GM18868 (cell line): ENCODE results near the gene C1orf210.

Experiments used
- ATAC-seq: cut with Tn5 transposase; IDR thresholded peaks from one replicate; pipeline ENCODE4 v1.9.1; 2021; ENCODE audit warnings: mild to moderate bottlenecking, moderate library complexity; ENCODE audit not compliant: unreplicated experiment

C1orf210 gene

GRCh38 chr1:43285269-43285990, at the start of gene C1orf210:
C1orf210 (minus strand) TSS chr1:43285581; CDS start chr1:43283270, 2,311 bp downstream.
- ATAC-seq = no peak

GRCh38 chr1:43334453-43335205, 49.2 kb upstream of the C1orf210 start:
- ATAC-seq = no peak

GRCh38 chr1:43331688-43332087, 46.3 kb upstream of the C1orf210 start:
- ATAC-seq = no peak

GRCh38 chr1:43329995-43330751, 44.8 kb upstream of the C1orf210 start:
- no peak for ATAC-seq

GRCh38 chr1:43327549-43328292, 42.3 kb upstream of the C1orf210 start:
- ATAC-seq = no peak

GRCh38 chr1:43325381-43325780, 40.0 kb upstream of the C1orf210 start:
- no peak for ATAC-seq

GRCh38 chr1:43324810-43325209, 39.4 kb upstream of the C1orf210 start:
- ATAC-seq = no peak

GRCh38 chr1:43322506-43322905, 37.1 kb upstream of the C1orf210 start:
- ATAC-seq = no peak

- no peak for ATAC-seq
These were observed 36.0 kb upstream of the C1orf210 start for GRCh38 chr1:43321331-43321891.

- ATAC-seq = no peak
These were observed 34.4 kb upstream of the C1orf210 start for GRCh38 chr1:43319766-43320165.

GRCh38 chr1:43319288-43319687, 33.9 kb upstream of the C1orf210 start:
- ATAC-seq = no peak

GRCh38 chr1:43318831-43319230, 33.5 kb upstream of the C1orf210 start:
- no peak for ATAC-seq

GRCh38 chr1:43317817-43318471, 32.6 kb upstream of the C1orf210 start:
- ATAC-seq = no peak

- ATAC-seq = no peak
These were observed 31.5 kb upstream of the C1orf210 start for GRCh38 chr1:43316738-43317520.

- ATAC-seq = no peak
These were observed 30.8 kb upstream of the C1orf210 start for GRCh38 chr1:43315963-43316737.

- ATAC-seq = no peak
These were observed 30.1 kb upstream of the C1orf210 start for GRCh38 chr1:43315481-43315880.

GRCh38 chr1:43314233-43314632, 28.9 kb upstream of the C1orf210 start:
- ATAC-seq = no peak

- ATAC-seq = no peak
These were observed 28.4 kb upstream of the C1orf210 start for GRCh38 chr1:43313771-43314170.
